HG02642 (cell line): ENCODE measurements around the gene CARMIL1.

Experiments
- ATAC-seq: cut with Tn5 transposase; IDR thresholded peaks from one replicate; pipeline ENCODE4 v1.9.1; 2021; ENCODE audit warnings: mild to moderate bottlenecking; ENCODE audit not compliant: unreplicated experiment, poor library complexity

CARMIL1 gene

GRCh38 chr6:25541228-25541627, 262.1 kb downstream of the CARMIL1 start:
- ATAC-seq: no peak

- no peak for ATAC-seq
Measured at GRCh38 chr6:25542984-25543910, 264.1 kb downstream of the CARMIL1 start.

GRCh38 chr6:25544833-25545232, 265.7 kb downstream of the CARMIL1 start:
- no peak for ATAC-seq

- ATAC-seq: no peak
Measured at GRCh38 chr6:25547797-25548196, 268.6 kb downstream of the CARMIL1 start.

- ATAC-seq: no peak
Measured at GRCh38 chr6:25548451-25548850, 269.3 kb downstream of the CARMIL1 start.

- no peak for ATAC-seq
Measured at GRCh38 chr6:25550631-25551030, 271.5 kb downstream of the CARMIL1 start.

GRCh38 chr6:25553502-25553901, 274.3 kb downstream of the CARMIL1 start:
- ATAC-seq: no peak

GRCh38 chr6:25555188-25555587, 276.0 kb downstream of the CARMIL1 start:
- no peak for ATAC-seq

- ATAC-seq: no peak
Measured at GRCh38 chr6:25556516-25556915, 277.3 kb downstream of the CARMIL1 start.

- no peak for ATAC-seq
Measured at GRCh38 chr6:25558155-25558817, 279.1 kb downstream of the CARMIL1 start.

- no peak for ATAC-seq
Measured at GRCh38 chr6:25560865-25561264, 281.7 kb downstream of the CARMIL1 start.

- no peak for ATAC-seq
Measured at GRCh38 chr6:25564943-25565342, 285.8 kb downstream of the CARMIL1 start.

GRCh38 chr6:25570578-25570977, 291.4 kb downstream of the CARMIL1 start:
- no peak for ATAC-seq

- no peak for ATAC-seq
Measured at GRCh38 chr6:25576919-25577318, 297.7 kb downstream of the CARMIL1 start.

GRCh38 chr6:25578538-25578937, 299.4 kb downstream of the CARMIL1 start:
- ATAC-seq: no peak

- no peak for ATAC-seq
Measured at GRCh38 chr6:25579391-25579883, 300.3 kb downstream of the CARMIL1 start.

- ATAC-seq: no peak
Measured at GRCh38 chr6:25579902-25580495, 300.8 kb downstream of the CARMIL1 start.

GRCh38 chr6:25582101-25582500, 302.9 kb downstream of the CARMIL1 start:
- ATAC-seq: no peak

GRCh38 chr6:25583099-25583498, 303.9 kb downstream of the CARMIL1 start:
- ATAC-seq: no peak

GRCh38 chr6:25583906-25584305, 304.7 kb downstream of the CARMIL1 start:
- ATAC-seq: no peak

- no peak for ATAC-seq
Measured at GRCh38 chr6:25585225-25585624, 306.1 kb downstream of the CARMIL1 start.
